Choroid plexus epithelial cell (primary cell): ENCODE measurements around the gene INSR.

Source experiments
- DNase-seq: peaks from one replicate; pipeline ENCODE4 v3.0.0-alpha.2; 2010; ENCODE audit warnings: low read depth
- H3K4me3 ChIP-seq: 2 replicates; pipeline ENCODE4 v1.5.1; 2011; ENCODE audit warnings: low read depth, mild to moderate bottlenecking, control low read depth, low read length, moderate library complexity
- CTCF ChIP-seq: conservative IDR thresholded peaks from 2 replicates; pipeline ENCODE4 v1.5.1; 2011; ENCODE audit warnings: low read depth, mild to moderate bottlenecking, control low read depth, inconsistent platforms, low read length, moderate library complexity

The INSR gene

GRCh38 chr19:7258840-7259395 is 35.3 kb downstream of the INSR start:
- H3K4me3 ChIP-seq: no peak overlapping the region
- no peak for DNase-seq
- TF ChIP-seq CTCF: no peak

DNA sequence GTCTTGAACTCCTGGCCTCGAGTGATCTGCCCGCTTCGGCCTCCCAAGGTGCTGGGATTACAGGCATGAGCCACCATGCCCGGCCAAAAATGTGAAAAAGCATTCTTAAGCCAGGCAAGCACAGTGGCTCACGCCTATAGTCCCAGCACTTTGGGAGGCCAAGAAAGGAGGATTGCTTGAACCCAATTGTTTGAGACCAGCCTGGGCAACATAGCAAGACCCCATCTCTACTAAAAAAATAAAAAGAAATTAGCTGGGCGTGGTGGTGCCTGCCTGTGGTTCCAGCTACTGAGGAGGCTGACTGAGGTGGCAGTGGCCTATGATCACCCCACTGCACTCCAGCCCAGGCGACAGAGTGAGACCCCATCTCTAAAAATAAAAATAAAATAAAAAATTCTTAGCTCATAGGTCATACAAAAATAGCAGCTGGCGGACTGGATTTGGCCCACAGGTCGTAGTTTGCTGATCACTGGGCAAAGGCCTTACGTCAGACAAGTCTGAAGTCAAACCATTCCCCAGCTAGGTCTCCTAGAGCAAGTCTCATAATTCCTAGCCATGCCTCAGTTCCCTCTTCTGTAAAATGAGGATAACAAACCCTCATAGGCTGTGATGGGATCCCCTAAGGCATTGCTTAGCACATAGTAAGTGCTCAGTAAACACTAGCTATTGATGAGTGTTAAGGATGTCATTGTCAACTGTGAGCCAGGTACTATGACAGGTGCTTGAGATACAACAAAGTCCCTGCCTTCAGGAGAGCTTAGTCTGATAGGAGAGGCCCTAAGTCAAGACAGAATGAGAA is 36.0 kb downstream of the INSR start:
- no peak for DNase-seq
- no peak overlapping the region for H3K4me3 ChIP-seq
- no peak for TF ChIP-seq CTCF

GRCh38 chr19:7257148-7258040 is 36.8 kb downstream of the INSR start:
- peak; percentile 83 for DNase-seq
- no peak overlapping the region for H3K4me3 ChIP-seq
- no peak for TF ChIP-seq CTCF

DNA sequence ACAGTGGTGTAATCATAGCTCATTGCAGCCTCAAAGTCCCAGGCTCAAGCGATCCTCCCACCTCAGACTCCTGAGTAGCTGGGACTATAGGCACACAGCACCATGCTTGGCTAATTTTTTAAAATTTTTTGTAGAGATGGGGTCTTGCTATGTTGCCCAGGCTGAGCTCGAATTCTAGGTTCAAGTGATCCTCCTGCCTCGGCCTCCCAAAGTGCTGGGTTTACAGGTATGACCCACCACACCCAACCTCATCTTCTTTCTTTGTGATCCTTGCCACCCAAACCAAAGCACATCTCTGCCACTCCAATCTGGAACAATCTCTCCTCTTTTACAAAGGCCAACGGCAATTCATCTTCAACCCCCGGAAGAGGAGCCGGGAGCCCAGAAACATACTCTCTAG is 38.6 kb downstream of the INSR start:
- DNase-seq: no peak
- TF ChIP-seq CTCF: no peak
- no peak overlapping the region for H3K4me3 ChIP-seq

GRCh38 chr19:7255119-7255518 is 39.1 kb downstream of the INSR start:
- TF ChIP-seq CTCF: no peak
- H3K4me3 ChIP-seq: no peak overlapping the region

DNA sequence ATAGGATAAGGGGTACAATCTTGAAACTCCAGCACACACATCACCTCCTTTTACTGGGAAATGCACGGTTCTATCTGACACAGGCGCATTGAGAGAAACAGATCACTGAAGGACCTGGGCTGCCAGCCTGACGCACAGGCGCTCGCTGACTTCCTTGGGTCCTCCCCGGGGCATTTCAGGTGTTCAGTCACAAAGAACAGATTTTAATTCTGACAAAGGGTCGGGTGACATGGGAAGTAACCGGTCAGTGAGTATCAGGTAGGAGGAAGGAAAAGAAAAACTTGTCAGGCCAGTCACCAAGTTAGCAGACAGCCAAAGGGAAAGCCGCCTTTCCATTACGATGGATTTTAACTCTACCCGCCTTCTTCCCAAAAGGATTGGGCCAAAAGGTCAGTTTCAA is 39.6 kb downstream of the INSR start:
- H3K4me3 ChIP-seq: no peak overlapping the region
- no peak for DNase-seq
- no peak for TF ChIP-seq CTCF

More at GRCh38 chr19:7255119-7255518, 39.1 kb downstream of the INSR start:
- DNase-seq: no peak
